Osteoblast (primary cell): ENCODE measurements around the gene ALDH8A1. TPM values are rescaled to one million over a fixed set of nuclear protein-coding genes. Genes with fewer than 3 reads are reported as not detected.

Experiments
- DNase-seq: peaks from one replicate; pipeline ENCODE4 v3.0.0; 2011; ENCODE audit warnings: low spot score, mixed read lengths; ENCODE audit not compliant: insufficient read length; ENCODE audit errors: missing footprints
- H2AFZ ChIP-seq: 2 replicates; pipeline ENCODE4 v1.6.0; 2011; ENCODE audit warnings: mild to moderate bottlenecking, low read length
- H3K27ac ChIP-seq: 2 replicates; pipeline ENCODE4 v1.5.1; 2011; ENCODE audit warnings: mild to moderate bottlenecking, low read depth, low read length, moderate library complexity
- H3K27me3 ChIP-seq: 2 replicates; pipeline ENCODE4 v1.6.0; 2012; ENCODE audit warnings: mild to moderate bottlenecking, control low read depth, inconsistent platforms, low read length, moderate library complexity; ENCODE audit not compliant: insufficient read depth
- H3K36me3 ChIP-seq: 2 replicates; pipeline ENCODE4 v1.5.1; 2011; ENCODE audit warnings: mild to moderate bottlenecking, low read length, control low read depth, moderate library complexity; ENCODE audit not compliant: insufficient read depth
- H3K4me1 ChIP-seq: 2 replicates; pipeline ENCODE4 v1.5.1; 2011; ENCODE audit warnings: mild to moderate bottlenecking, low read length, control low read depth, moderate library complexity; ENCODE audit not compliant: insufficient read depth
- H3K4me2 ChIP-seq: 2 replicates; pipeline ENCODE4 v1.6.0; 2011; ENCODE audit warnings: mild to moderate bottlenecking, low read length; ENCODE audit not compliant: insufficient read depth
- H3K4me3 ChIP-seq: fragments of 200-600 bp; sonication (generic); 3 replicates; pipeline ENCODE4 v1.5.1; 2012; ENCODE audit warnings: mild to moderate bottlenecking, low read length, inconsistent platforms; ENCODE audit not compliant: insufficient read depth
- H3K79me2 ChIP-seq: 2 replicates; pipeline ENCODE4 v1.6.0; 2012; ENCODE audit warnings: mild to moderate bottlenecking, low read length, control low read depth, inconsistent platforms; ENCODE audit not compliant: insufficient read depth
- H3K9me3 ChIP-seq: 2 replicates; pipeline ENCODE4 v1.5.1; 2011; ENCODE audit warnings: low read depth, low read length, control low read depth
- H4K20me1 ChIP-seq: 2 replicates; pipeline ENCODE4 v1.6.0; 2012; ENCODE audit warnings: mild to moderate bottlenecking, low read length, control low read depth; ENCODE audit not compliant: insufficient read depth
- total RNA-seq: library from RNA; depleted of rRNA; stranded (reverse); fragments of >200 nt; gene quantifications from 2 replicates; pipeline ENCODE4 v1.2.3, GENCODE V29; 2012
- TF ChIP-seq, protein P1 (sequence below): IDR thresholded peaks from 2 replicates; pipeline ENCODE4 v1.5.1; 2011; ENCODE audit warnings: mild to moderate bottlenecking, low read depth, low read length, moderate library complexity; ENCODE audit errors: extremely low read depth

ALDH8A1 gene
- total RNA-seq, 1 donor = under 0.01 TPM

DNA sequence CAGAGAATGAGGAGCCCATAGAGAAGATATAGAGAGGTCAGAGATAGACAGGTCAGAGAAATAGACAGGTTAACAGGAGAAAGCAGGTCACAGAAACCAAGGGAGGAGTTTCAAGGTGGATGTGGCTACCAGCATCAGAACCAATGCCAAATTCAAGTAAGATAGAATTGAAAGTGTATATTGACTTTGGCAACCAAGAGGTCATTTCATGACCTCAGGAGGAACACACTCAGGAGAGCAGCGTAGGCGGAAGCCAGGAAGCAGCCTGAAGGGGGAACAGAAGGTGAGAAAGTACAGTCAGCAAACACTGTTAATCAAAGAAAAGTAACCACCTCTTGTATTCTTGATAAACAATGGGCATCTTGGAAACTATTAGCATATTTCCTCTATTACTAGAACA is 33.9 kb upstream of the ALDH8A1 start:
- Histone ChIP-seq H3K9me3 (no peaks in the 10 kb centered on the region), H4K20me1 (no peaks in the 10 kb centered on the region), H2AFZ (no peak overlapping the region), H3K36me3 (peaks cover 34% of the 10 kb centered on the region), H3K79me2 (no peaks in the 10 kb centered on the region), H3K4me3 (no peak overlapping the region), H3K4me1 (no peaks in the 10 kb centered on the region), H3K27me3 (no peaks in the 10 kb centered on the region), H3K4me2 (no peak overlapping the region), H3K27ac (no peak overlapping the region)
- TF ChIP-seq, protein P1, sequence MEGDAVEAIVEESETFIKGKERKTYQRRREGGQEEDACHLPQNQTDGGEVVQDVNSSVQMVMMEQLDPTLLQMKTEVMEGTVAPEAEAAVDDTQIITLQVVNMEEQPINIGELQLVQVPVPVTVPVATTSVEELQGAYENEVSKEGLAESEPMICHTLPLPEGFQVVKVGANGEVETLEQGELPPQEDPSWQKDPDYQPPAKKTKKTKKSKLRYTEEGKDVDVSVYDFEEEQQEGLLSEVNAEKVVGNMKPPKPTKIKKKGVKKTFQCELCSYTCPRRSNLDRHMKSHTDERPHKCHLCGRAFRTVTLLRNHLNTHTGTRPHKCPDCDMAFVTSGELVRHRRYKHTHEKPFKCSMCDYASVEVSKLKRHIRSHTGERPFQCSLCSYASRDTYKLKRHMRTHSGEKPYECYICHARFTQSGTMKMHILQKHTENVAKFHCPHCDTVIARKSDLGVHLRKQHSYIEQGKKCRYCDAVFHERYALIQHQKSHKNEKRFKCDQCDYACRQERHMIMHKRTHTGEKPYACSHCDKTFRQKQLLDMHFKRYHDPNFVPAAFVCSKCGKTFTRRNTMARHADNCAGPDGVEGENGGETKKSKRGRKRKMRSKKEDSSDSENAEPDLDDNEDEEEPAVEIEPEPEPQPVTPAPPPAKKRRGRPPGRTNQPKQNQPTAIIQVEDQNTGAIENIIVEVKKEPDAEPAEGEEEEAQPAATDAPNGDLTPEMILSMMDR = no peak
- DNase-seq = no peak

DNA sequence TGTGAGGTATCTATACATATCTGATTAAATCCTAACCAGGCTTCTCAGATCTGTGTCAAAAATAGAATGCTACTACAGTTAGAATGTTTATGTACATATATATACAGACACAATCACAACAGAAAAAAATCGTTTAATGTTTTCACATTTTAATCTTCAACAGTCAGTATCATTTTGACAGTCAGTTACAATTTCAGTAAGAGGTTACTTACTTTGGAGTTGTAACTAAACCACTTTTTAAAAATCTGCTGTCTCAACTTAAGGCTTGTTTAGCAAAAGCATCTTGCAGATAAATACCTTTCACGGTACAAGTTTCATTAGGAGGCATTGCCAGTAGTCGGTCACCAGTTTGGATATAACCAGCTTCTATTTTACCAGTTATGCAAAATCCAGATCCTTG is 32.3 kb upstream of the ALDH8A1 start:
- Histone ChIP-seq H2AFZ (no peak overlapping the region), H3K9me3 (no peaks in the 10 kb centered on the region), H3K27me3 (no peaks in the 10 kb centered on the region), H4K20me1 (no peaks in the 10 kb centered on the region), H3K79me2 (no peaks in the 10 kb centered on the region), H3K4me3 (no peak overlapping the region), H3K27ac (no peak overlapping the region), H3K4me2 (no peak overlapping the region), H3K4me1 (no peaks in the 10 kb centered on the region), H3K36me3 (peaks cover 39% of the 10 kb centered on the region)
- no peak for DNase-seq
- TF ChIP-seq, protein P1 = no peak

DNA sequence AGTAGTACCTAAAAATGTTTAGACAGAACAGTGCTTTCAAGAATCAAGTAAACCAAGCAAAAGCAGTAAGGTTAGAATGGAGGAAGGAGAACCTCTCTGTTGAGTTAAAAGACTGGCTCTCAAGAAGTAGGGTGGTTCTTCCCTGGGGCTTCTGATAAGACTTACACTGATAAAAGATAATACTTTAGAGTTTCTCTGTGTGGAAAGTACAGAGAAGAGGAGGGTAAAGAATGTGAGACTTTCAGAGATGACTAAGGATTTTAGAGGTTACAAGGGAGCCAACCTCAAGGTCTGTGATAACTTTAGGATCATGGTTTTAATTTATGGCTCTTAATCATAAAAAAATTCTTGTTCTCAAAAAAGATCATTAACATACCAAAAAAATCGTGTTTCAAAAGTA is 30.9 kb upstream of the ALDH8A1 start:
- Histone ChIP-seq H3K4me3 (no peak overlapping the region), H3K36me3 (peaks cover 39% of the 10 kb centered on the region), H3K27ac (no peak overlapping the region), H2AFZ (no peak overlapping the region), H4K20me1 (no peaks in the 10 kb centered on the region), H3K4me1 (no peaks in the 10 kb centered on the region), H3K9me3 (no peaks in the 10 kb centered on the region), H3K4me2 (no peak overlapping the region), H3K79me2 (no peaks in the 10 kb centered on the region), H3K27me3 (no peaks in the 10 kb centered on the region)
- DNase-seq = no peak
- TF ChIP-seq, protein P1 = no peak

DNA sequence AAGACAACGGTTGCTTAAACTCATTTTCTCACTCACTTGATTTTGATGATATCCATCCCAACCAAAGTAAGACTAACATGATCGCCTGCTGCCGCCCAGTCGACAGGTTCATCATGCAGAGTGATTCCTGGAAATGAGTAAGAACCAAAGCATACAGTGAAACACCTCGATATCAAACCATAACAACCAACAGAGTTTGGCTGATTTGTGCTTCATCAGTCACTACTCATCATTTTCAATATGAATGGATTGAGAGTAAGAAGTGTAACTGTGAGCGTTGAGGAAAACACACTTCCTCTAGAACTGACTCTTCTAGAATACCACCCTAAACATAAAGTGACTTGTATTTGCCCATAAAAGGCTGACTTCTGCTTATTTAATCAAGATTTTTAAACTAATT is 29.2 kb upstream of the ALDH8A1 start:
- H3K4me3 ChIP-seq = no peak overlapping the region
- no peaks in the 10 kb centered on the region for H3K4me1 ChIP-seq
- no peaks in the 10 kb centered on the region for H4K20me1 ChIP-seq
- no peak for DNase-seq
- no peak overlapping the region for H3K4me2 ChIP-seq
- H3K27me3 ChIP-seq = no peaks in the 10 kb centered on the region
- H3K27ac ChIP-seq = no peak overlapping the region
- H3K9me3 ChIP-seq = no peaks in the 10 kb centered on the region
- H3K36me3 ChIP-seq = peaks cover 32% of the 10 kb centered on the region
- H3K79me2 ChIP-seq = peaks cover 10% of the 10 kb centered on the region
- TF ChIP-seq, protein P1 = no peak
- H2AFZ ChIP-seq = no peak overlapping the region
